PFSK-1 (cell line): ENCODE measurements around the gene NRL.

ENCODE experiments used
- FOXP2 ChIP-seq: optimal IDR thresholded peaks from 2 replicates; pipeline ENCODE3; 2011; ENCODE audit warnings: borderline replicate concordance, control low read depth, inconsistent platforms; ENCODE audit not compliant: insufficient read depth; ENCODE audit errors: extremely low read length, extremely low read depth
- POLR2AphosphoS5 ChIP-seq: IDR thresholded peaks from 2 replicates; pipeline ENCODE4 v1.6.1; 2012; ENCODE audit warnings: low read depth, mild to moderate bottlenecking, control low read depth, low read length, moderate library complexity
- REST ChIP-seq, 2 experiments: IDR thresholded peaks; 2 replicates each; pipeline versions ENCODE4 v1.6.1 to v1.8.0; 2011 to 2012; ENCODE audit warnings: low read depth in 2 of 2, low read length in 2 of 2, control low read depth in 1 of 2, inconsistent platforms in 1 of 2, mild to moderate bottlenecking in 1 of 2, moderate library complexity in 1 of 2; ENCODE audit not compliant: insufficient read depth in 1 of 2
- SIN3A ChIP-seq: IDR thresholded peaks from 2 replicates; pipeline ENCODE4 v1.6.1; 2012; ENCODE audit warnings: mild to moderate bottlenecking, low read length, moderate library complexity, borderline replicate concordance; ENCODE audit not compliant: insufficient read depth
- TAF1 ChIP-seq: IDR thresholded peaks from 2 replicates; pipeline ENCODE4 v1.6.1; 2012; ENCODE audit warnings: low read length, control low read depth, borderline replicate concordance; ENCODE audit not compliant: insufficient read depth

NRL gene

GRCh38 chr14:24038686-24039085, 76.1 kb downstream of the NRL start:
- no peak for TF ChIP-seq SIN3A
- no peak for TF ChIP-seq REST (IDR thresholded peaks at IDR 0.05; ENCODE audit: insufficient read depth in 1 of 2, low read depth in 2 of 2, low read length in 2 of 2)
- TF ChIP-seq FOXP2: no peak
- no peak for TF ChIP-seq TAF1
- no peak for TF ChIP-seq POLR2AphosphoS5

DNA sequence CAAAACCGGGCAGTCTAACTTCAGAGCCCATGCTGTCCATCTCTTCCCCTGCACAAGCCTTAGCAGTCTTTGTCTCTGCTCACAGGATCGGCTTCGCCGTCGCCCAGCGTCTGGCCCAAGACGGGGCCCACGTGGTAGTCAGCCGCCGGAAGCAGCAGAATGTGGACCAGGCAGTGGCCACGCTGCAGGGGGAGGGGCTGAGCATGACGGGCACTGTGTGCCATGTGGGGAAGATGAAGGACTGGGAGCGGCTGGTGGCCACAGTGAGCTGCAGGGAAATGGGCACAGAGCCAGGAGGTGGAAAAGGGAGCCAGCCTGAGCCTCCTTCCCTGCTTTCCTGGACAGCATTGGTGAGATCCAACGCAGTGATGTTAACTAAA, 77.1 kb downstream of the NRL start:
- no peak for TF ChIP-seq POLR2AphosphoS5
- TF ChIP-seq TAF1: no peak
- no peak for TF ChIP-seq REST (IDR thresholded peaks at IDR 0.05; ENCODE audit: insufficient read depth in 1 of 2, low read depth in 2 of 2, low read length in 2 of 2)
- TF ChIP-seq SIN3A: no peak
- no peak for TF ChIP-seq FOXP2

DNA sequence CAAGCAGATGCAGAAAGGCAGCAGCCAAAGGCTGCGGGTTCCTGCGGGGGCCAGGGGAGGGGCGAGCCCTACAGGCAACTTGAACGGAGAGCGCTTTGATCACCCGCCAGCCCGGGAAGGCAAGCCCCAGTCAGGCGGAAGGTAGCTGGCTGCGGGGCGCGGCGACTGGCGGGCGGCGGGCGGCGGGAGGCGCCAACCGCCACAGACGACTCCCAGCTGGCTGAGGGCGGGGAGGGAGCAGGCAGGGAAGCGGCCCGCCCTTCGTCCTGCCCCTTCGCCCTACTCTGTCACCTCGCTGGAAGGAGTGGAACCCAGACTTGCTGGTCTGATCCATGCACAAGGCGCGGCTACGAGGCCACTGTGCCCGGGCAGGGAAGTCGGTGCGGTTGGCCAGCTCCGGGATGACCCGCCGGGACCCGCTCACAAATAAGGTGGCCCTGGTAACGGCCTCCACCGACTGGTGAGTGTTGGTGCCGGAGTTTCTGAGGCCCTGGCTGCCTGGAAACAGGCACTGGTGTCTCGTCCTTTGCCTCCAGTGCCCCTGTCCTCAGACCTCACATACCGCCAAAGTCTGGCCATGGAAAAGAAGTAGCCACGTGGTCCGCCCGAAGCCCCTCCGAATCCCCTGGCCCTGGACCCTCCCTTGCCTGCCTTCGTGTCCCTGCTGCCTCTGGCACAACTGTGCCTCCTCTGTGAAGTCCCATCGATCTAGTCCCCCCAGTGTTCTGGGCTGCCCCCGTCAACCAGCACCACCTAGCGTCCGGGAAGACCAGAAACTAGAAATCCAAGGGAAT, 78.4 kb downstream of the NRL start:
- TF ChIP-seq TAF1: peak; percentile 47; the same call in 1 of the 2 replicates
- TF ChIP-seq REST (IDR thresholded peaks at IDR 0.05; ENCODE audit: insufficient read depth in 1 of 2, low read depth in 2 of 2, low read length in 2 of 2): no peak
- 0 out of 2 replicates have a peak, but pooled peaks have one; percentile 38 for TF ChIP-seq POLR2AphosphoS5
- TF ChIP-seq SIN3A: 0 out of 2 replicates have a peak, but pooled peaks have one; percentile 39

DNA sequence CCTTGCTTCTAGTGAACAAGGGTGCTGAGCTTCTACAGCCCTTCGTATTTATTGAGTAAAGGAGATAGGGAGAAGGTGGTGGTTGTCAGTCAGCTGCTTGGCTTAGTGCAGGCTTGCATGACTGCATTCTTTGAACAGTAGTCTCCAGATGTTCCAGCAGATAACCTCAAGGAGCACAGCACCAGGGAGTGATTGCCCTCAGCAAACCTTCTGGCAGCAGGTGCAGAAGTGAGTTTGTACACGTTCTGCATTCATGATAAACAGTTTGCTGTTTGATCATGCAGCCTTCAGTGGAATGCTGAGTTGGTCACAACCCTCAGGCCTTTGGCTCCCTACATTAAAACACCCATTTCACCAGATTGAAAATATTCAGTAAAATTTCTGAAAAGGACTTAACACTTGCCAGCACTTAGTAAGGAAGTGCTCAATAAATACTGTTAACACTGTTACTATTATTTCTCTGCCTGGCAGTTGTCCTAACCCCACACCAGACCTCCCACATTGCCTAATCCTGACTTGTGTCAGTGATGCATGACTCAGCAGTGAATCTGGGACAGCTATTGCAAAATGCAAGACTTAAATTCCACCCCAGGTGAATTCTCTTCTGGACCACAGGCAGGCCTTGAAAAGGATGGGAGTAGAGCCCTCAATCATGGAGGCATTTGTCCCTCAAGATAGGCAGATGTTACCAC, 81.9 kb downstream of the NRL start:
- no peak for TF ChIP-seq POLR2AphosphoS5
- TF ChIP-seq FOXP2: no peak
- TF ChIP-seq REST (IDR thresholded peaks at IDR 0.05; ENCODE audit: insufficient read depth in 1 of 2, low read depth in 2 of 2, low read length in 2 of 2): no peak
- no peak for TF ChIP-seq TAF1
